NOMO-1 treated with DMSO at 0.1 percent for 48 hours (cell line): ENCODE data around the gene PAWR.

Experiments used
- DNase-seq: peaks from one replicate; lab custom pipeline; 2025; ENCODE audit not compliant: unreplicated experiment; lab: John Stamatoyannopoulos, UW

PAWR gene

DNA sequence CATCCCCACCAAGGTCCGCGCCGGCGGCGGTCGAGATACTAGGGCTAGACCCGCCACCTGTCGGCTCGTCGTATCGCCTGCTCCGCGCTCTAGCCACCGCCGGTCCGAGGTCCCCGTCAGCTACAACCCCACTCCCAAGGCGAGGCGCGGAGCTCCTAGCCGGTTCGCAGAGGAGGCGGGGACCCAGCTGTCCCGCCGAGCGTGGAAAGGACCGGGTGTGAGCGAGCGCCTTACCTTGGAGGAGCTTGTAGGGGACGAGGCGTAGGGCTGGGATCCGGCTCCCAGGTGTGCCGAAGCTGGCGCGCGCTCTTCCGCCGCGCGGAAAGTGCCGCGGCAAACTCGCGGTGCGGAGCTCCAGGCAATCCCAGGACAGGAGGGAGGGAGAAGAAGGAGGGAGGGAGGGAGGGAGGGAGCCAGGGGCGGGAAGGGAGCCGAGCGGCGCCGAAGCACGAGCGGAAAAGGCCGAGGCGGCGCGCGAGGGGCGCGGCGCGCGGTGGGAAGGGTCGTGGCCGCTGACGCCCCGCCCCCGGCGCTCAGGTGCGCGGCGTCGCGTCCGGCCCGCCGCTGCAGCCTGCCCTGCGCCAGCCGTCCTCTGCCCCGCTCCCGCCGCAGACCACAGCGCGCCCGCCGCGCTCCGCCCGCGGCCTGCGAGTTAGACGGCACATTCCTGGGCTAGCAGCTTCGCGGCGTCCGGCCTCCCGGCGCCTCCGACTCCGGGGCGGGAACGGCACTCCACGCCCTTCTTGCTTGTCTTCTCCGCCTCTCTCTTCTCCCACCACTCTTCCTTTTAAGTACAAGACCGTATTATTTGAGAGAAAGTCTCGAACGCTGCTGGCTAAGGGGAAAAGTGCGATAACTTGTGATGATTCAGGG lies at the start of gene PAWR:
Gene PAWR (minus strand): TSS at position 327 of the 873 bp plus-strand sequence. CDS start 720 bp downstream, outside the sequence.
- no peak for DNase-seq

GRCh38 chr12:79737875-79738718 lies 47.3 kb upstream of the PAWR start:
- DNase-seq, result peak; percentile 23

GRCh38 chr12:79732638-79733037 lies 41.9 kb upstream of the PAWR start:
- peak; percentile 8 for DNase-seq

DNA sequence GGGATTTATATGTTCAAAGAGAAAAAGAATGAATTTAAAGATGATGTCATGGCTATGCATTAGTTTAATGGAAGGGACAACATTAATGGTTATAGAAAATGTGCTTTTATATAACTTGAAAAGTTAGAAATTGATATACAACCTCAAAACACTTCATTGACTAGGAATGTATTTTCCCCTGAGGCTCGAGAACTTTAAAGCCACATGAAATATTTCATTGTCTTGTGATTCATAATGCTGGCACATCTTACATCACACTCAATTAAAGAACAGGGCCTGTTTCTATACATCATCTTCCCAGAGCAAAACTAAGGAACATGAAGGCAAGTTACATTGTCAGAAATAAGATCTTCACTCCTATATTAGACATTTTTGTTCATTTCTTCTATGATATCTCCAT lies 35.2 kb upstream of the PAWR start:
- no peak for DNase-seq

DNA sequence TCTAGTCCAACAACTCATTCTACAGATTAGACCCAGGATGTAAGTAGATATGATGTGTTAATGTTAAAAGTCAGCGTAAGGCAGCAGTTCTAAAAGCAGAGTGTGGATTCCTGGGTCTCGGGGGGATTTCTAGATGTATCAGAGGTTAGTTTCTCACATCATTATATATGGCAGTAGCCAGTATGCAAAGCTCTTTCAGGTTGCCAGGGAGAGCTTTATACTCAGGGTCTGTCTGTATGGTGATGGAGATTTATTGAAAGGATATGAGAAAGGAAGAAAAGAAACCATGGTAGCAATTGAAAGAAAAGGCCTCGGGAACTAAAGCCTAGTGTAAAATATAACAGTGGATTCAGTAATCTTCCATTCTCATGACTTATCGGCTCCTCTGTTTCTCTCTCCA lies 26.2 kb upstream of the PAWR start:
- DNase-seq, result no peak

- DNase-seq, result no peak
Observed at GRCh38 chr12:79715308-79715707, 24.5 kb upstream of the PAWR start.

- no peak for DNase-seq
Observed at GRCh38 chr12:79710707-79711483, 20.1 kb upstream of the PAWR start.

GRCh38 chr12:79707830-79708229 lies 17.1 kb upstream of the PAWR start:
- DNase-seq, result no peak

GRCh38 chr12:79706676-79707075 lies 15.9 kb upstream of the PAWR start:
- DNase-seq, result no peak

- DNase-seq, result no peak
Observed at GRCh38 chr12:79706156-79706555, 15.4 kb upstream of the PAWR start.

GRCh38 chr12:79698966-79699365 lies 8.2 kb upstream of the PAWR start:
- DNase-seq, result no peak

DNA sequence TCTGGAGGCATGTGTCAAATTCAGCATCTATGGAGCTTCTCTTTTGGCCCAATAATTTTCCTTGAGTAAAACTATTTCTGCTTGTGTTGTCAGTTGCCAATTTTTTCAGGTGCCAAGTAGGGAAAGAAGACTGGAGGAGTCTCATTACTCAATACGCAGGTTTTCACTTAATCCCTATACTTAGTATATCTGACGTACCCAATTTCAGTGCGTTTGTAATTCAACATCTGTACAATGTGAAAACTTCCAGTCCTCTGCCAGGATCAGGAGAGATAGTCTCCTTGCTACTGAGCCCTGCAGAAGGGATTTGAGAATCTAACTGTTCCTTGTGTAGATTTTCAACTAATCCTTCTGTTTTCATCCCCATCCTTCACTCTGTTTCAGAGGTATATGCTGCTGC lies 5.7 kb upstream of the PAWR start:
- no peak for DNase-seq

DNA sequence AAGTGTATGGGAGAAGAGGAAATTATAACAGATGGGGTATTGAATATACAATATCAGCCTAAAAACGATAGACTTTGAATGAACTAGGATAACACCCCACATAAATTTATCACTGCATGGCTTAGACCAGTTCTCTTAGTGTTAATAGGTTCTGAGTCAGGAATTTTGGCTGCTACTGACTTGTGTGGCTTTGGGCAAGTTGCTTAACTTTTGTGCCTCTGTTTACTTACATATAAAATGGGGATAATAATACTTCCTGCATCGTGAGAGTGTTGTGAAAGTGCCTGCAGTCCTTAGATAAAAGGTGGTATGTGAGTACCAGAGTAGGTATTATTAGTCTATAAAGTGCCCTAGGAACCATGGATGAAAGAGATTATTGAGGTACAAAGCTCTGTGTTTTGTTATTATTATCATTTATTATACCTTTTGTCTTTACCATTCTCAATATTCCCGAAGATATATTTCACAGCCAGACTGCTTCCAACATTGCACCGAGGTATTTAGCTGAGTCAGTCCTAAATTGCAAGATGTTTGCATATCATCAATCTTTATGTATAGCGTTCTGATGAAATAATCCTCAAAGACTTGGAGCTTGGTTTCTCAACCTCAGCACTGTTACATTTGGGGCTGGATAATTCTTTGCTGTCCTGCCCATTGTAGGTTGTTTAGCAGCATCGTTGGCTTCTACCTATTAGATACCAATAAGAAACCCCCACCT lies 2.3 kb upstream of the PAWR start:
- no peak for DNase-seq

DNA sequence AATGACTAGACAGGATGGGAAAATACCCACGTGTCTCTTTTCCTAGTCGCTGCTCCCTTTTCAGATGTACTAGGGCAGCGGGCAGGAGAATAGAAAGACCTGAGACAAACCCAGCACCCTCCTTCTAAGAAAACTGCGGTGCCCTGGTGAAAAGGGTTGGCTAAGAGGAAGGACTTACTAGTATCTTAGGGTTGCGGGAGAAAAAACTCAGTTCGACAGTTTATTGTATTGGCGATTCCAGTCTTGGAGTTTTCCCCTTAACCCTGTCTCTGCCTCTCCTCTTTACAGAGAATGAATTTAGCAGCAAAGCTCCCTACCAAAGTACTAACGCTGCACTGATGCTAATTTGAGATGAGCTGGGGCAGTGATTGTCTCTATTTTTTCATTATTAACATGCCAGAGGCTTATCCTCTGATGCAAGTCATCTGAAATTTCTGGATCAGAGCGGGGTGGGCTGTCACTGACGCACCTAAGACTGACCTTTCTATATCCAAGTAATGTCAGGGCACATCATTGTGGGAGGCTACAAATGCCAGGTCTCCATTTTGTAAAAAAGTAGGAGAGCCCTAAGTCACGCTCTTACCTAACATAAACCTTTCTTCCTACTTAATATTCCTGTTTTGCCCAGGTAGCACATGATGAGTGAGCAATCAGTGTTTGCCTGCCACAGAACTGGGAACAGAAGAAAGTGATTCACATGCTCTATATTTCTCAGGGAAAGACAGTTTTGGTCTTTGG lies 916 bp upstream of the PAWR start:
- DNase-seq, result no peak

DNA sequence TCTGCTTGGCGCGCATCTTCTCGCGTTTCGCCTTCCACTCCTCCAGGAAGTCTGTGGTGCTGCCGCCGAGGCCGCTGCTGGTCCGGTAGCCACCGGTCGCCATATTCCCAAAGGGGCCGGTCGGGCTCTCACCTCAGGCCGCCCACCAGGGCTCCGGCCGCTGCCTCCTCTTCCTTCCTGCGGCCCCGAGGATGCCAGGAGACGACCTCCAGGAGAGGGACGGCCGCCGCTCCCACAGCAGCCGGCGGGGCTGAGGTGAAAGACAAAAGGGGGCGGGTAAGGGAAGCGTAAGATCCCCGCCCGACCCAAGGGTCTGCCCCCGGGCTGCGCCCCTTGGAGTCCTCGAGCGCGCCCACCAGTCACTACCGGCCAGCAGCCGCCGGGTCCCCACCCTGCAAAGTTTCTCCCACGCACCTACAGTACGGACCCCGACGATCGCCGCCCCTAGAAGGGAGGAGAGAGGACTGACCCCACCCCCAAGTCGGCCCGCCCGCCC lies 574 bp downstream of the PAWR start:
- no peak for DNase-seq

DNA sequence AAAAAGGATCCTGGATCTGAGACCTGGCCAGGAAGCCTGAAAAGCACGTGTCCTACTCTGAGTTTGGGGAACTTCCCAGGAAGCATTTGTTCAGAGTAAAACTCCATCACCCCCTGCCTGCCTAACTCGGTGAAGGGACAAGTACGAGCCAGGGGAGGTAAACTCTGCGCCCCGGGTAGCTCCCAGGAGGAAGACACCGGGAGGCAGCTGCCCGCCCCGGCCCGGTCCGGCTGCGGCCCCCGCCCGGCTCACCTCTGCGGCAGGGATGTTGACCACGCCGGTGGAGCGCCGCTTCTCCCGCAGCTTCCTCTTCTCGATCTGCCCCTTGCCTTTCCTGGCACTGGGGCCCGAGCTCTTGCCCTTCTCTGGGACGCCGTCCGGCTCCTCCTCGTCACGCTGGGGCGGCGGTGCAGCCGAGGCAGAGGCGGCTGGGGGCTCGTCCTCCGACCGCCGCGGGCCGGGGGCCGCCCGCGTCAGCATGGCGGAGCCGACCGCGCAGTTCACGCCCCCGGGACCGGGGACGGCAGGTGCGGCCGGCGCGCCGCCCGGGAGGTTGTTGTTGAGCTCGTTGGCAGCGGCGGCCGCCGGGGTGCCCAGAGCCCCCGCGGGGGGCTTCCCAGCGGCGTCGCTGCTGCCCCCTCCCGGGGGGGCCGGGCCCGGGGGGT lies 1.2 kb downstream of the PAWR start:
- DNase-seq, result peak; percentile 16

DNA sequence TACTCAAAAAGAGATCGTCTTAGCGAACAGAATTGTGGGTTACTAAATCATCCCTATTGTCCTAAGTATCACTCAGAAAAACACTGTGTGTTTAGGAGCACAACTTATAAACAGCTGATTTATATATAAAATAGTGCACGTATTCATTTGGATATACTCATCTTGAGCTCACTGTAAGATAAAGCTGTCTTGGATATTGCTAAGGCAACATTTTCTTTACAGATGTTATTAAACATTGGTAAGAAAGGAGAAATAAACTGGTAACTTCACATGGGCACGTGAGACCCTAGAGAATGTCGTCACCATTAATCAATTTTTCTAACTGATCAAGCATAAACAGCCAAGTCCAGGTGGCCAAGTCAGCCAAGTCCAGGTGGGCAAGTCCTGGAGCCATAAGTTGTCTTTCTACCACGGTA lies 1.7 kb downstream of the PAWR start:
- DNase-seq, result no peak

GRCh38 chr12:79688376-79689060 lies 2.2 kb downstream of the PAWR start:
- no peak for DNase-seq
